HG02623 (cell line): ENCODE data around the gene BMI1.

Experiments
- ATAC-seq: cut with Tn5 transposase; IDR thresholded peaks from one replicate; pipeline ENCODE4 v1.9.1; 2021; ENCODE audit warnings: moderate library complexity; ENCODE audit not compliant: unreplicated experiment

BMI1 gene

GRCh38 chr10:22365644-22366434 lies 44.9 kb downstream of the BMI1 start:
- ATAC-seq, result no peak

GRCh38 chr10:22366435-22366703 lies 45.5 kb downstream of the BMI1 start:
- ATAC-seq, result no peak

- ATAC-seq, result no peak
Observed at GRCh38 chr10:22366771-22367170, 45.9 kb downstream of the BMI1 start.

GRCh38 chr10:22367471-22367870 lies 46.6 kb downstream of the BMI1 start:
- ATAC-seq, result no peak

- no peak for ATAC-seq
Observed at GRCh38 chr10:22368402-22368801, 47.5 kb downstream of the BMI1 start.

GRCh38 chr10:22368981-22369380 lies 48.1 kb downstream of the BMI1 start:
- no peak for ATAC-seq

GRCh38 chr10:22369434-22370072 lies 48.7 kb downstream of the BMI1 start:
- ATAC-seq, result peak; percentile 42

GRCh38 chr10:22370320-22370719 lies 49.4 kb downstream of the BMI1 start:
- ATAC-seq, result no peak

- no peak for ATAC-seq
Observed at GRCh38 chr10:22372298-22372697, 51.4 kb downstream of the BMI1 start.

- ATAC-seq, result no peak
Observed at GRCh38 chr10:22372917-22373316, 52.0 kb downstream of the BMI1 start.

GRCh38 chr10:22374489-22375126 lies 53.7 kb downstream of the BMI1 start:
- ATAC-seq, result no peak

- ATAC-seq, result peak; percentile 37
Observed at GRCh38 chr10:22379059-22379458, 58.2 kb downstream of the BMI1 start.
